Ishikawa (cell line): Measurements from ENCODE around the gene TTC17.

Source experiments
- CEBPB ChIP-seq: IDR thresholded peaks from 2 replicates; pipeline ENCODE4 v1.6.1; 2012
- EP300 ChIP-seq: IDR thresholded peaks from 2 replicates; pipeline ENCODE4 v1.6.1; 2012; ENCODE audit warnings: borderline replicate concordance
- MAX ChIP-seq: IDR thresholded peaks from 2 replicates; pipeline ENCODE4 v1.6.1; 2012
- RAD21 ChIP-seq: IDR thresholded peaks from 2 replicates; pipeline ENCODE4 v1.6.1; 2012; ENCODE audit warnings: low read depth
- REST ChIP-seq: IDR thresholded peaks from 2 replicates; pipeline ENCODE4 v1.6.1; 2012; ENCODE audit warnings: low read depth, mild to moderate bottlenecking
- TAF1 ChIP-seq: IDR thresholded peaks from 2 replicates; pipeline ENCODE4 v1.6.1; 2012; ENCODE audit warnings: low read depth, mild to moderate bottlenecking
- TCF12 ChIP-seq: IDR thresholded peaks from 2 replicates; pipeline ENCODE4 v1.6.1; 2012; ENCODE audit warnings: low read depth

GRCh38 chr11:43381802-43382201 lies 23.1 kb downstream of the TTC17 start:
- no peak for TF ChIP-seq EP300
- no peak for TF ChIP-seq TCF12
- TF ChIP-seq CEBPB, result no peak
- TF ChIP-seq TAF1, result no peak
- no peak for TF ChIP-seq MAX
- TF ChIP-seq REST, result no peak
- no peak for TF ChIP-seq RAD21
